OCI-LY1 (cell line): ENCODE results near the gene C20orf96.
"Not testable (repeated sequence)": the region's sequence is repeated elsewhere in the genome, so short reads cannot be mapped to it uniquely, and the experiment has no call there.

Experiments used
- H2AFZ ChIP-seq: fragments of 200-600 bp; sonication (generic), shearing (Covaris generic); 2 replicates; pipeline ENCODE4 v1.6.0; 2014; ENCODE audit warnings: antibody characterized with exemption, mild to moderate bottlenecking, low read length
- H3F3A ChIP-seq: fragments of 200-600 bp; sonication (generic), shearing (Covaris generic); 2 replicates; pipeline ENCODE4 v1.6.0; 2014; ENCODE audit warnings: mild to moderate bottlenecking, antibody characterized with exemption, low read length, moderate library complexity; ENCODE audit not compliant: insufficient read depth
- H3K27ac ChIP-seq: fragments of 200-600 bp; sonication (generic); 2 replicates; pipeline ENCODE4 v1.5.1; 2014; ENCODE audit warnings: low read length, mixed run types, mild to moderate bottlenecking, low read depth; ENCODE audit not compliant: poor library complexity, severe bottlenecking
- H3K27me3 ChIP-seq: fragments of 200-600 bp; sonication (generic); 2 replicates; pipeline ENCODE4 v1.6.0; 2014; ENCODE audit warnings: antibody characterized with exemption, mild to moderate bottlenecking, low read length, moderate library complexity; ENCODE audit not compliant: insufficient read depth
- H3K36me3 ChIP-seq: fragments of 200-600 bp; sonication (generic); 2 replicates; pipeline ENCODE4 v1.6.1; 2014; ENCODE audit warnings: mild to moderate bottlenecking, antibody characterized with exemption, low read length, moderate library complexity, mixed read lengths; ENCODE audit not compliant: insufficient read depth
- H3K4me1 ChIP-seq: fragments of 200-600 bp; sonication (generic); 2 replicates; pipeline ENCODE4 v1.5.1; 2014; ENCODE audit warnings: mild to moderate bottlenecking, low read length, moderate library complexity; ENCODE audit not compliant: insufficient read depth, severe bottlenecking
- H3K4me2 ChIP-seq: fragments of 200-600 bp; sonication (generic), shearing (Covaris generic); 2 replicates; pipeline ENCODE4 v1.6.1; 2014; ENCODE audit warnings: low read length
- H3K4me3 ChIP-seq: fragments of 200-600 bp; sonication (generic); 2 replicates; pipeline ENCODE4 v1.5.1; 2014; ENCODE audit warnings: low read length, low read depth, mild to moderate bottlenecking, mixed read lengths; ENCODE audit not compliant: poor library complexity, severe bottlenecking
- H3K79me2 ChIP-seq: fragments of 200-600 bp; shearing (Covaris generic); 2 replicates; pipeline ENCODE4 v1.6.1; 2016; ENCODE audit warnings: mixed run types, low read length, mixed read lengths; ENCODE audit not compliant: insufficient read depth
- H3K9ac ChIP-seq: fragments of 200-600 bp; sonication (generic), shearing (Covaris generic); 2 replicates; pipeline ENCODE4 v1.6.1; 2014; ENCODE audit warnings: mild to moderate bottlenecking, low read length, mixed read lengths
- H3K9me2 ChIP-seq: fragments of 200-600 bp; sonication (generic), shearing (Covaris generic); 2 replicates; pipeline ENCODE4 v1.6.1; 2014; ENCODE audit warnings: low read depth, mild to moderate bottlenecking, low read length, mixed read lengths
- H3K9me3 ChIP-seq: fragments of 200-600 bp; shearing (Covaris generic); 2 replicates; pipeline ENCODE4 v1.6.1; 2014; ENCODE audit warnings: low read length, mixed read lengths
- H4K20me1 ChIP-seq: fragments of 200-600 bp; sonication (generic), shearing (Covaris generic); 2 replicates; pipeline ENCODE4 v1.6.0; 2016; ENCODE audit warnings: mild to moderate bottlenecking, low read length; ENCODE audit not compliant: insufficient read depth
- CTCF ChIP-seq: fragments of 200-600 bp; sonication (generic), shearing (Covaris generic); IDR thresholded peaks from 2 replicates; pipeline ENCODE4 v1.5.1; 2017; ENCODE audit warnings: mild to moderate bottlenecking, antibody characterized with exemption, low read length, moderate library complexity, mixed read lengths
- EZH2 ChIP-seq: fragments of 200-600 bp; sonication (generic), shearing (Covaris generic); IDR thresholded peaks from 2 replicates; pipeline ENCODE4 v1.8.0; 2017; ENCODE audit warnings: borderline replicate concordance, mixed run types, mild to moderate bottlenecking, antibody characterized with exemption, low read length, moderate library complexity, mixed read lengths

C20orf96 gene

DNA sequence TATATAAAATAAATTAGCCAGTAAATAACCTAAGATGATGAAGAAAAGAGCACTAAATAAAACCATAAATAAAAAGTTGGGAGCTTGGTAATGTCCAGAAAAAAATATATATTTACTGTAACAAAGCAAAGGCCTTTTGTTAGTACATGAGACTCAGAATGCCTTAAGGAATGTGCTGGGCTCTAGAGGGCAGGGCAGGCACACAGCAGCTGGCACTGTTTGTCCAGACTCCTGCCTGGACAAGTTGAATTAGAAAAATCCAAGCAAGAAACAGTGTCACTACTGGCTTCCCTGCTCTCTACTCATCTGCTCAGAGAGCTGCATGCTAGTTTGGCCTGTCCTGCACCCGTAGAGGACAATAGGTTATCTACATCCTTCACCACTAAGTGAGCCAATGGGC lies 54.7 kb downstream of the C20orf96 start:
- H3F3A ChIP-seq = no peaks in the 10 kb centered on the region
- H3K79me2 ChIP-seq = no peaks in the 10 kb centered on the region
- H3K9me2 ChIP-seq = no peaks in the 10 kb centered on the region
- H3K9ac ChIP-seq = no peak overlapping the region
- no peak overlapping the region for H3K4me3 ChIP-seq
- H2AFZ ChIP-seq = no peak overlapping the region
- H3K9me3 ChIP-seq = no peaks in the 10 kb centered on the region
- H3K4me2 ChIP-seq = no peak overlapping the region
- no peaks in the 10 kb centered on the region for H4K20me1 ChIP-seq
- no peaks in the 10 kb centered on the region for H3K4me1 ChIP-seq
- H3K36me3 ChIP-seq = no peaks in the 10 kb centered on the region
- TF ChIP-seq CTCF (no peak), EZH2 (no peak)
- no peak overlapping the region for H3K27ac ChIP-seq
- no peaks in the 10 kb centered on the region; the same call in 1 of the 2 replicates for H3K27me3 ChIP-seq

DNA sequence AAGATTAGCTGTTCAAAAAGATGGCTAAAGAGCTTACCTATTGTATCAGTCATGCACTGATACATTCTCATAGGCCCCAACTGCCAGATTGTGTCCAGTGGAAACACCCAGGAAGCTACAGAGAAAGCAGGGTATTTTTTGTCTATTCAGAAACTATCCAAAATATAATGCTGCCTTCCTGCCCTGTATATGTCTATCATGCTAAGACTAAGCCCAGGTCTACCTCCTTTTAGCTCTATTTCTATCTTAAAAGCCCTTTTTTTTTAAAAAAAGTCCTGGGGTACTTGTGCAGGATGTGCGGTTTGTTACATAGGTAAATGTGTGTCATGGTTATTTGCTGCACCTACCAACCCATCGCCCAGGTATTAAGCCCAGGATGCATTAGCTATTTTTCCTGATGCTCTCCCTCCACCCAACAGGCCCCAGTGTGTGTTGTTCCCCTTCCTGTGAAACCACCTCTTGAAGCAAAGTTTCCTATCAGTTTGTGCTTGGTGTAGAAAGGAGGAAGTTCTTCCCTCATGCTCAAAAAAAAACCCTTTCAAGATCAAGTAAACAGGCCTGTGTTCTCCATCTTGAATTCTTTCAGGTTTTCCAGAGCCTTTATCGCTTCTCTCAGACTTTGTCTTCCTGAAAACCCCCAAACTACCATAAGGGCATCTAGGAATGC lies 63.0 kb downstream of the C20orf96 start:
- Histone ChIP-seq H3K79me2 (no peaks in the 10 kb centered on the region), H3K27me3 (no peaks in the 10 kb centered on the region), H3K9me3 (no peaks in the 10 kb centered on the region)

DNA sequence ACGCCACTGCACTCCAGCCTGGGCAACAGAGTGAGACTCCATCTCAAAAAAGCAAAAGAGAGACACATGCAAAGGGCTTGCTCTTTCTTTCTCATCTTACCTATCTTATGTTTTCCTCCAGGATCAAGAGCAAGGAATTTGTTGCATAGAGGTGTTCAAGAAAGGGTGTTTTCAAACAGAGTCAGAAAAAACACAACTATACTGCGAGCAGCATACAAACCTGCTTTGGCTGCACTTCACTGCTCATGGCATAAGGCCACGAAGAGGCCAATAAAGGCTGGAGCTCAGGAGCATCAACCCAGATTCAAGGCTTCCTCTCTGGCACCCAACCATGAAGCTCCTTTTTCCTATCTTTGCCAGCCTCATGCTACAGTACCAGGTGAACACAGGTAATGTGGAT lies 63.6 kb downstream of the C20orf96 start, which contains the start of gene DEFB129:
TSS of gene DEFB129 (plus strand) at position 301 of the 400 bp plus-strand sequence. CDS start at position 332, 31 bp downstream.
- Histone ChIP-seq H3K9me2 (no peaks in the 10 kb centered on the region), H4K20me1 (no peaks in the 10 kb centered on the region), H3F3A (no peaks in the 10 kb centered on the region), H3K9me3 (no peaks in the 10 kb centered on the region), H3K9ac (no peak within 1 kb of the TSS), H3K27ac (no peak within 1 kb of the TSS), H2AFZ (no peak within 1 kb of the TSS), H3K36me3 (no peaks in the 10 kb centered on the region), H3K4me1 (no peaks in the 10 kb centered on the region), H3K27me3 (no peaks in the 10 kb centered on the region), H3K79me2 (no peaks in the 10 kb centered on the region), H3K4me3 (no peak within 1 kb of the TSS), H3K4me2 (no peak within 1 kb of the TSS)
- TF ChIP-seq CTCF (no peak), EZH2 (no peak)

More for the DNA sequence above, 63.0 kb downstream of the C20orf96 start:
- TF ChIP-seq EZH2 (no peak), CTCF (no peak)
- H3K9ac ChIP-seq = no peak overlapping the region
- H3K9me2 ChIP-seq = no peaks in the 10 kb centered on the region
- no peaks in the 10 kb centered on the region for H4K20me1 ChIP-seq
- no peak overlapping the region for H3K4me2 ChIP-seq
- H3F3A ChIP-seq = no peaks in the 10 kb centered on the region
- no peak overlapping the region for H3K27ac ChIP-seq
- no peak overlapping the region for H3K4me3 ChIP-seq
- H2AFZ ChIP-seq = no peak overlapping the region
- no peaks in the 10 kb centered on the region for H3K36me3 ChIP-seq
- H3K4me1 ChIP-seq = no peaks in the 10 kb centered on the region

DNA sequence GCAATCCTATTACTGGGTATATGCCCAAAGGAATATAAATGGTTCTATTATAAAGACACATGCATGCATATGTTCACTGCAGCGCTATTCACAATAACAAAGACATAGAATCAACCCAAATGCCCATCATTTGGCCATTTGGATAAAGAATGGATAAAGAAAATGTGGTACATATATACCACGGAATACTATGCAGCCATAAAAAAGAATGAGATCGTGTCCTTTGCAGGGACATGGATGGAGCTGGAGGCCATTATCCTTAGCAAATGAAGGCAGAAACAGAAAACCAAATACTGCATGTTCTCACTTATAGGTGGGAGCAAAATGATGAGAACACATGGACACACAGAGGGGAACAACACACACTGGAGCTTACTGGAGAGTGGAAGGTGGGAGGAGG lies 64.7 kb downstream of the C20orf96 start:
- H3K27me3 ChIP-seq, H3F3A ChIP-seq, H3K4me1 ChIP-seq, H3K9me3 ChIP-seq, H3K4me2 ChIP-seq, H3K79me2 ChIP-seq, H3K36me3 ChIP-seq, H3K9me2 ChIP-seq, H3K27ac ChIP-seq, H3K4me3 ChIP-seq, H3K9ac ChIP-seq, H4K20me1 ChIP-seq, H2AFZ ChIP-seq: not testable (repeated sequence)
